SK-N-MC (cell line): ENCODE measurements around the gene AUTS2.

Experiments
- EZH2 ChIP-seq: fragments of 200-600 bp; sonication (generic); IDR thresholded peaks from one replicate; pipeline ENCODE4 v1.6.1; 2017; ENCODE audit warnings: antibody characterized with exemption
- FOXP2 ChIP-seq: optimal IDR thresholded peaks from 2 replicates; pipeline ENCODE3; 2011; ENCODE audit warnings: mild to moderate bottlenecking, moderate library complexity; ENCODE audit not compliant: insufficient read depth; ENCODE audit errors: extremely low read length, control extremely low read depth
- POLR2AphosphoS5 ChIP-seq: IDR thresholded peaks from 2 replicates; pipeline ENCODE4 v1.6.1; 2012; ENCODE audit warnings: mild to moderate bottlenecking, low read depth, low read length, borderline replicate concordance

DNA sequence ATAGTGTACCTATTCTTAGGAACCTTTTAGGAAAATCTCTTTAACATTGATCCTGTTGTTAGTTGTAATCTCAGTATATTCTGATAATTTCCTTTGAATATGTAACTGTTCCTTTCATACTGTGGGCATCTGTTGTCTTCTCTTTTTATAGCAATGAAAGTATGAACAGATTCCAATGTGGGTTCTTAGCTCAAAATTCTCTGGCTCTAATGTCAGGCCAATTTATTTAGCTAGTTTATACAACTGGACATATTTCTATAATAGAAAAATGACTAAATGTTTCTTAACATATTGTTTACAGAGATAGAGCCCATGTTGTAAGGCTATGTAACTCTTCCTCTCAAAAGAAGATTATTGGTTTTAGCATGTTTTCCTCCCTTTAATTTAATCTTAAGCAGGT lies 363.2 kb downstream of the AUTS2 start:
- no peak for TF ChIP-seq POLR2AphosphoS5
- TF ChIP-seq EZH2: no peak
- TF ChIP-seq FOXP2: no peak
